IPS DF 19.7 (cell line): ENCODE data around the gene ICE2.

Experiments
- DNase-seq: peaks from one replicate; pipeline ENCODE4 v3.0.0-alpha.2; 2013; ENCODE audit warnings: low read depth, low spot score

The ICE2 gene

GRCh38 chr15:60493166-60493565 is 14.2 kb upstream of the ICE2 start:
- DNase-seq, result no peak

GRCh38 chr15:60486742-60487141 is 7.8 kb upstream of the ICE2 start:
- no peak for DNase-seq

- DNase-seq, result no peak
Observed at GRCh38 chr15:60485365-60486055, 6.6 kb upstream of the ICE2 start.

GRCh38 chr15:60483042-60483441 is 4.1 kb upstream of the ICE2 start:
- no peak for DNase-seq

- DNase-seq, result no peak
Observed at GRCh38 chr15:60480888-60481287, 1.9 kb upstream of the ICE2 start.

- no peak for DNase-seq
Observed at GRCh38 chr15:60480149-60480548, 1.2 kb upstream of the ICE2 start.

- no peak for DNase-seq
Observed at GRCh38 chr15:60479361-60480110, 594 bp upstream of the ICE2 start.

- DNase-seq, result no peak
Observed at GRCh38 chr15:60477916-60478565, 901 bp downstream of the ICE2 start.

- DNase-seq, result no peak
Observed at GRCh38 chr15:60477164-60477563, 1.8 kb downstream of the ICE2 start.

- no peak for DNase-seq
Observed at GRCh38 chr15:60476713-60477112, 2.2 kb downstream of the ICE2 start.

- no peak for DNase-seq
Observed at GRCh38 chr15:60473135-60473534, 5.8 kb downstream of the ICE2 start.

GRCh38 chr15:60471314-60471713 is 7.6 kb downstream of the ICE2 start:
- no peak for DNase-seq

GRCh38 chr15:60469893-60470641 is 8.9 kb downstream of the ICE2 start:
- DNase-seq, result no peak

GRCh38 chr15:60464836-60465630 is 13.9 kb downstream of the ICE2 start:
- DNase-seq, result no peak

GRCh38 chr15:60462027-60462426 is 16.9 kb downstream of the ICE2 start:
- no peak for DNase-seq

- no peak for DNase-seq
Observed at GRCh38 chr15:60460931-60461330, 18.0 kb downstream of the ICE2 start.

- DNase-seq, result no peak
Observed at GRCh38 chr15:60458721-60459120, 20.2 kb downstream of the ICE2 start.

- no peak for DNase-seq
Observed at GRCh38 chr15:60457985-60458384, 21.0 kb downstream of the ICE2 start.

GRCh38 chr15:60454824-60455223 is 24.1 kb downstream of the ICE2 start:
- DNase-seq, result no peak

GRCh38 chr15:60448668-60449360 is 30.1 kb downstream of the ICE2 start:
- no peak for DNase-seq
